Urothelium cell line (cell line): ENCODE results near the gene CDK5R2.

Experiments
- DNase-seq: peaks from one replicate; pipeline ENCODE4 v3.0.0; 2011; ENCODE audit warnings: low spot score, mixed read lengths
- FAIRE-seq: peaks from 2 replicates; lab custom pipeline; 2011; peaks lifted over from hg19 to GRCh38; lab: Jason Lieb, UNC

Gene CDK5R2

GRCh38 chr2:219001577-219002394, 42.3 kb downstream of the CDK5R2 start:
- FAIRE-seq (no peak), DNase-seq (peak; percentile 50)

- FAIRE-seq, result peak; percentile 13
- no peak for DNase-seq
Measured at GRCh38 chr2:219002395-219003266, 43.2 kb downstream of the CDK5R2 start.

GRCh38 chr2:219003267-219003634, 43.8 kb downstream of the CDK5R2 start:
- no peak for DNase-seq
- no peak for FAIRE-seq

GRCh38 chr2:219003979-219004378, 44.5 kb downstream of the CDK5R2 start:
- DNase-seq (no peak), FAIRE-seq (no peak)

GRCh38 chr2:219009294-219009693, 49.8 kb downstream of the CDK5R2 start:
- no peak for FAIRE-seq
- no peak for DNase-seq

- DNase-seq, result peak; percentile 65
- no peak for FAIRE-seq
Measured at GRCh38 chr2:219010162-219010756, 50.8 kb downstream of the CDK5R2 start.

- FAIRE-seq, result no peak
- DNase-seq, result no peak
Measured at GRCh38 chr2:219010873-219011272, 51.4 kb downstream of the CDK5R2 start.
